Upper lobe of left lung (tissue), 4 donors: ENCODE measurements around the gene CDC73.

Experiments used
- POLR2A ChIP-seq, 4 donors: fragments of 450-650 bp; IDR thresholded peaks; one replicate each; pipeline ENCODE4 v1.5.1; 2016 to 2017; ENCODE audit warnings: antibody characterized with exemption in 4 of 4, mild to moderate bottlenecking in 2 of 4
- POLR2AphosphoS5 ChIP-seq, 2 donors: sonication (generic); formaldehyde crosslinking; IDR thresholded peaks; one replicate each; pipeline ENCODE4 v1.5.1; 2017; ENCODE audit warnings: antibody characterized with exemption in 2 of 2

DNA sequence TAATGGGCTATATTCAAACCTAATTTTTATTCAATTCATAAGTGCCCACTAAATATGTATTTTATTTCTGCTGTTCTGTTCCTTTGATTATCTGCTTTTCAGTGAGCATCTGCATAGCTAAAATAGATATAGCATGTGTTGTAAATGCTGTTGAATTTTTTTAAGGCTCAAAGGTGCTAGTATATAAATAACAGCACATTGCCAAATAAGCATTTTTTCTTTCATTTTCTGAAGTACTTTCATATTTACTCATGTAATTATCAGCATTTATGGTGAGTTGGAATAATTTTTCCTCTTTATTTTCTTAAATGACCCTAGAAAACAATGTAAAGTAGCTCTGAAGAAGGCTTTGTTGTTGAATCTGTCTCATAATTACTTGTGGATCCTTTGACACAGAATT, 134.2 kb downstream of the CDC73 start:
- TF ChIP-seq POLR2AphosphoS5 (IDR thresholded peaks at IDR 0.05): no peak
- no peak for TF ChIP-seq POLR2A (IDR thresholded peaks at IDR 0.05)
